Body of pancreas (tissue), 4 donors: ENCODE data around the gene JPH2. TPM values are rescaled to one million over a fixed set of nuclear protein-coding genes. Genes with fewer than 3 reads are reported as not detected.

Experiments
- ATAC-seq: fragments of 150-250 bp; one replicate; pipeline ENCODE4 v1.9.1; 2016
- DNase-seq, 4 donors: peaks; one replicate each; pipeline ENCODE4 v3.0.0-alpha.2; 2019
- H3K27ac ChIP-seq, 4 donors: fragments of 200-600 bp; sonication (generic); 1 replicate in 3 of 4; 2 replicates in 1 of 4; pipeline versions ENCODE4 v1.5.1 to v1.6.1; 2016 to 2019; ENCODE audit warnings: mild to moderate bottlenecking in 1 of 4, mixed read lengths in 1 of 4, moderate library complexity in 1 of 4
- H3K27me3 ChIP-seq, 2 donors: fragments of 200-600 bp; sonication (generic); one replicate each; pipeline ENCODE4 v1.6.0; 2016; ENCODE audit warnings: mild to moderate bottlenecking in 1 of 2
- H3K36me3 ChIP-seq, 2 donors: fragments of 200-600 bp; sonication (generic); replicated peaks in 1 of 2; 2 replicates each; pipeline ENCODE4 v1.5.1; 2016; ENCODE audit warnings: low read depth in 2 of 2; ENCODE audit not compliant: insufficient read depth in 1 of 2
- H3K4me1 ChIP-seq: fragments of 200-600 bp; sonication (generic); one replicate; pipeline ENCODE4 v1.6.0; 2016
- H3K4me3 ChIP-seq, 2 donors: fragments of 200-600 bp; sonication (generic); 1 replicate in 1 of 2; 2 replicates in 1 of 2; pipeline ENCODE4 v1.5.1; 2016 to 2019
- H3K9me3 ChIP-seq, 3 donors: fragments of 200-600 bp; sonication (generic); 1 replicate in 2 of 3; 2 replicates in 1 of 3; pipeline ENCODE4 v1.5.1; 2016
- CTCF ChIP-seq, 7 experiments: fragments of 450-650 bp in 4 of 7; fragments of 200-600 bp in 3 of 7; sonication (generic) in 3 of 7; IDR thresholded peaks; one replicate each; pipeline ENCODE4 v1.5.1; 2016 to 2019; ENCODE audit warnings: antibody characterized with exemption in 7 of 7
- POLR2A ChIP-seq, 3 donors: fragments of 450-650 bp; IDR thresholded peaks; one replicate each; pipeline ENCODE4 v1.6.1; 2016; ENCODE audit warnings: antibody characterized with exemption in 3 of 3, mild to moderate bottlenecking in 2 of 3
- WGBS, 2 donors: methylation state at CpG; one replicate each; pipeline ENCODE4 v1.1.5; 2017; 5-methylcytosine and 5-hydroxymethylcytosine counted together
- intact Hi-C: fragments of 100-400 bp; cut with DNase I; formaldehyde crosslinking; loops from one replicate; pipeline ENCODE4 v1.15.1; 2023
- total RNA-seq, 2 donors: library from RNA; depleted of rRNA; stranded (reverse); fragments of >200 nt; gene quantifications; one replicate each; pipeline ENCODE4 v1.1.0, GENCODE V29; 2016

The JPH2 gene
- total RNA-seq, 2 donors from 2014 or later = 1.6 to 2.1 TPM

- no peaks in the 10 kb centered on the region for H3K36me3 ChIP-seq
- DNase-seq (no peak), ATAC-seq (no peak)
- no peaks in the 10 kb centered on the region for H3K9me3 ChIP-seq
- 87 to 88% methylated on average over 13 of the region's 13 CpGs for WGBS, 2 donors
- intact Hi-C loops = no loop called here
- no peaks in the 10 kb centered on the region for H3K4me1 ChIP-seq
- no peak for TF ChIP-seq CTCF (IDR thresholded peaks at IDR 0.05)
- no peak for TF ChIP-seq POLR2A (IDR thresholded peaks at IDR 0.05)
- peaks cover 0 to 4% of the 10 kb centered on the region in 2 donors for H3K27me3 ChIP-seq
- H3K4me3 ChIP-seq = no peak overlapping the region
- H3K27ac ChIP-seq = no peak overlapping the region
Observed at GRCh38 chr20:44174996-44175765, 11.8 kb downstream of the JPH2 start.

GRCh38 chr20:44173846-44174245 lies 13.1 kb downstream of the JPH2 start:
- H3K27ac ChIP-seq = no peak overlapping the region
- WGBS, 2 donors = 58 to 65% methylated on average over 8 of the region's 8 CpGs
- DNase-seq (no peak), ATAC-seq (no peak)
- peaks cover 0 to 4% of the 10 kb centered on the region in 2 donors for H3K27me3 ChIP-seq
- no peak overlapping the region for H3K4me3 ChIP-seq
- no peak for TF ChIP-seq POLR2A (IDR thresholded peaks at IDR 0.05)
- no peak for TF ChIP-seq CTCF (IDR thresholded peaks at IDR 0.05)
- intact Hi-C loops = no loop called here
- H3K36me3 ChIP-seq = no peaks in the 10 kb centered on the region
- no peaks in the 10 kb centered on the region for H3K9me3 ChIP-seq
- no peaks in the 10 kb centered on the region for H3K4me1 ChIP-seq

- ATAC-seq = no peak
- TF ChIP-seq POLR2A (IDR thresholded peaks at IDR 0.05) (no peak), CTCF (IDR thresholded peaks at IDR 0.05) (no peak)
- Histone ChIP-seq H3K4me3 (no peak overlapping the region), H3K27me3 (peaks cover 0 to 4% of the 10 kb centered on the region in 2 donors), H3K36me3 (no peaks in the 10 kb centered on the region), H3K27ac (no peak overlapping the region), H3K4me1 (no peaks in the 10 kb centered on the region), H3K9me3 (no peaks in the 10 kb centered on the region)
- no peak for DNase-seq
- 57 to 66% methylated on average over 5 of the region's 5 CpGs for WGBS, 2 donors
- intact Hi-C loops = no loop called here
Observed at GRCh38 chr20:44173116-44173515, 13.9 kb downstream of the JPH2 start.

- Histone ChIP-seq H3K36me3 (no peaks in the 10 kb centered on the region), H3K27me3 (peaks cover 0 to 4% of the 10 kb centered on the region in 2 donors), H3K9me3 (no peaks in the 10 kb centered on the region), H3K4me3 (no peak overlapping the region), H3K4me1 (no peaks in the 10 kb centered on the region), H3K27ac (no peak overlapping the region)
- intact Hi-C loops = no loop called here
- DNase-seq = no peak
- WGBS, 2 donors = 61 to 65% methylated on average over 2 of the region's 2 CpGs
- no peak for ATAC-seq
- TF ChIP-seq CTCF (IDR thresholded peaks at IDR 0.05) = no peak
- TF ChIP-seq POLR2A (IDR thresholded peaks at IDR 0.05) = no peak
Observed at GRCh38 chr20:44172572-44172950, 14.4 kb downstream of the JPH2 start.
